GM12873 (cell line): ENCODE data around the gene JARID2.

Experiments
- TF ChIP-seq, protein P1 (sequence below): IDR thresholded peaks from 2 replicates; pipeline ENCODE4 v1.5.1; 2012; ENCODE audit warnings: low read depth, mild to moderate bottlenecking, moderate library complexity, low read length, control low read depth; ENCODE audit not compliant: insufficient read depth; ENCODE audit errors: missing control alignments

Gene JARID2

DNA sequence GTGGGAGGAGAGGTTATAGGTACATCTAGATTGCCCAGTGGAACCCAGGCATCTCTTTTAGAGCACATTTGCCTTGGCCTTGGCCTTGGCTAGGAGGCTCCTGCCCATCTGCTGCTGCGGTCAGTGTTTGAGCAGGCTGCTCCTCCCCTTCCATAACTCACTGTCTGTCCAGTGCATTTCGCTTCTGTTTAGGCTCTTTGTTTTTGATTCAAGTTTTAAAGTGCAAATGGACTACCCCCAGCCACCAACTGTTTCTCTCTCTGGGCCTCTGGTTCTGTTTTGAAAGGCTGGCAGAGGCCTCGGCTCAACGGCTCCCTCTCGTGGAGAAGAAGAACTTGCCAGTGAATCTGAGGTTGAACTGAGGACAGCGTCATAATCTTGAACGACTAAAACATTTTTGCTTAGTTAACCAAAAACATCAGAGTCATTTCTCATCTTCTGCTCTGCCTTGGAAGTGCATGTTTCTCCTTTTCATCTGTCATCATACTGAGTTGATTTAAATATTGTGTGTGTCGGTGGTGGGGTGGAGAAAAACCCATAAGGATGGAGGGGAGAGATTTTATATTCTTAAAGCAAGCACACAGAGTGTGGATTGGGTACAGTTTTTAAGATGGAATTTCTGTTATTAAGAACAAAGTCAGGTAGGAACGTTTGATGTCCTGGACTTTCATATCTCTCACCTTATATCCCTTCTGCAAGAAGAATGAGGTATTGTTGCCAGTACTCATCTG is 245.6 kb downstream of the JARID2 start:
- TF ChIP-seq, protein P1, sequence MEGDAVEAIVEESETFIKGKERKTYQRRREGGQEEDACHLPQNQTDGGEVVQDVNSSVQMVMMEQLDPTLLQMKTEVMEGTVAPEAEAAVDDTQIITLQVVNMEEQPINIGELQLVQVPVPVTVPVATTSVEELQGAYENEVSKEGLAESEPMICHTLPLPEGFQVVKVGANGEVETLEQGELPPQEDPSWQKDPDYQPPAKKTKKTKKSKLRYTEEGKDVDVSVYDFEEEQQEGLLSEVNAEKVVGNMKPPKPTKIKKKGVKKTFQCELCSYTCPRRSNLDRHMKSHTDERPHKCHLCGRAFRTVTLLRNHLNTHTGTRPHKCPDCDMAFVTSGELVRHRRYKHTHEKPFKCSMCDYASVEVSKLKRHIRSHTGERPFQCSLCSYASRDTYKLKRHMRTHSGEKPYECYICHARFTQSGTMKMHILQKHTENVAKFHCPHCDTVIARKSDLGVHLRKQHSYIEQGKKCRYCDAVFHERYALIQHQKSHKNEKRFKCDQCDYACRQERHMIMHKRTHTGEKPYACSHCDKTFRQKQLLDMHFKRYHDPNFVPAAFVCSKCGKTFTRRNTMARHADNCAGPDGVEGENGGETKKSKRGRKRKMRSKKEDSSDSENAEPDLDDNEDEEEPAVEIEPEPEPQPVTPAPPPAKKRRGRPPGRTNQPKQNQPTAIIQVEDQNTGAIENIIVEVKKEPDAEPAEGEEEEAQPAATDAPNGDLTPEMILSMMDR = peak; percentile 94

DNA sequence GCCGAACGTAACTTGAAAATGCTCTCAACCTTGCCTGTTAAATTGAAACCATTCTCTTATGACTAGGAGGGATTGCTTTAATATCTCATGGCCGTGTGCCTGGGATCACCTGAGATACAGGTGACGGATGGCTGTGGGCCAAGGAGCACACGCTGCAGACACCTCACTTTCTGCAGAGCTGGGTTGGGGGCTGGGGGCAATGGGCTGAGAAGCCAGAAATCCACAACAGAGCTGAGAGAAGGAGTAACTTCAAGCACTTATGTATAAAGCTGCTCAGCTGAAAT is 246.1 kb downstream of the JARID2 start:
- TF ChIP-seq, protein P1 = no peak

DNA sequence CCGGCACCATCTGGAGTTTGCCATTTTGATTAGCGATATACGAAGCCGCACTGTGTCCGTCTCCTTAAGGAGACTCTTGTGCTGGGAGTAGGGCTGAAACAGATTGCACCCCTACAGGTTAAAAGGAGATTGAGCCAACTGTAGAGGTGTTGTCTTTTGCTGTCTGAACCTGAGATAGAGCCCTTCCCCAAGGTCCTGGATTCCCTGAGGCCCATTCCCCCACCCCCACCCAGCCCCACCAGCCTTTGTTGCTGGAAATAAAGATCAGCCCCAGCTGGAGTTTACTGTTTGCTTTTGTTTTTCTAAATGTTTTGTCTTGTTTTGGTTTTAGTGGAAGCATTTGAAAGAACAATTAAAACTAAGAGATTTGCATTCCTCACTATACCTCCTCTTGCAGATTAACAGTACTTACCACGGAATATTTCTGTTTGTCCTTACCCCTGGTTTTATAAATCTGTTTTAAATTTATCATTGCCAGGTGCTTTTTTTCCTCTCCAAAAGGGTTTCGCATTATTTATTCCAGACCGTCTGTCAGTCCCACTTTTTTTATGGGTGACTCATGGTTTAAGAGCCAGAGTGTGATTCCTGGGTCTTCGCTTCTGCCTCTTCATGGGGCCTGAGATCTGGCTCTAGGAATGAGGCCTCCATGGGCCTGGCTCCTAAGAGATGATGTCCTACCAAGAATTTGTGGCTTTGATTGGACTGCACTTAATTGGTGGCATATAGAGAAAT is 247.7 kb downstream of the JARID2 start:
- TF ChIP-seq, protein P1 = no peak

DNA sequence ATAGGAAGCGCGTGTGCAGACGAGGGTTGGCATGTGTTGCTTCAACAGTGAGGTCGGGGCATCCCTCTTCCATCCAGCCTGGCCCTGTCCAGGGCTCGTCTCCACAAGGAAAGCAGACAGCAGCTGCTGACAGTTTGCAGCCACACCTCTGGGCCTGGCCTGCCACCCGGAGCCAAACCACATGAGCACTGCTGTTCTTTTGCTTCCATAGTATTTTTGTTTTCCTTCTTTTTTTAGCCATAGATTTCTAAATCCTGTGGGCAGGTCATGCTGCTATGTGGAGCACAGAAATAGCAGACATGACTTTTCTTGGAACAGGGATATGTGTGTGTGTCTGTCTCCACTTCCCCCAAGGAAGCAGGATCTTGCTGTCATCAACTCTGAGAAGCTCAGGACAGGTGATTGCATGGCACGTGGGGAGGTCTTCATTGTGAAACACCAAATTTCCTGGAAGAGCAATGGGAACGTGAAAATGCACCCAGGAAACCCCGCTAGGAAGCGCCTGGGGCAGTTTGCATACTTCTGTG is 249.6 kb downstream of the JARID2 start:
- TF ChIP-seq, protein P1 = no peak

DNA sequence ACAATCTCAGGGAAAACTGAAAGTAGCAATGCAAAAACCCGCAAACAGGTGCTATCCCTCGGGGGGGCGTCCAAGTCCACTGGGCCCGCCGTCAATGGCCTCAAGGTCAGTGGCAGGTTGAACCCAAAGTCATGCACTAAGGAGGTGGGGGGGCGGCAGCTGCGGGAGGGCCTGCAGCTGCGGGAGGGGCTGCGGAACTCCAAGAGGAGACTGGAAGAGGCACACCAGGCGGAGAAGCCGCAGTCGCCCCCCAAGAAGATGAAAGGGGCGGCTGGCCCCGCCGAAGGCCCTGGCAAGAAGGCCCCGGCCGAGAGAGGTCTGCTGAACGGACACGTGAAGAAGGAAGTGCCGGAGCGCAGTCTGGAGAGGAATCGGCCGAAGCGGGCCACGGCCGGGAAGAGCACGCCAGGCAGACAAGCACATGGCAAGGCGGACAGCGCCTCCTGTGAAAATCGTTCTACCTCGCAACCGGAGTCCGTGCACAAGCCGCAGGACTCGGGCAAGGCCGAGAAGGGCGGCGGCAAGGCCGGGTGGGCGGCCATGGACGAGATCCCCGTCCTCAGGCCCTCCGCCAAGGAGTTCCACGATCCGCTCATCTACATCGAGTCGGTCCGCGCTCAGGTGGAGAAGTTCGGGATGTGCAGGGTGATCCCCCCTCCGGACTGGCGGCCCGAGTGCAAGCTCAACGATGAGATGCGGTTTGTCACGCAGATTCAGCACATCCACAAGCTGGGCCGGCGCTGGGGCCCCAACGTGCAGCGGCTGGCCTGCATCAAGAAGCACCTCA is 250.7 kb downstream of the JARID2 start:
- TF ChIP-seq, protein P1 = no peak

DNA sequence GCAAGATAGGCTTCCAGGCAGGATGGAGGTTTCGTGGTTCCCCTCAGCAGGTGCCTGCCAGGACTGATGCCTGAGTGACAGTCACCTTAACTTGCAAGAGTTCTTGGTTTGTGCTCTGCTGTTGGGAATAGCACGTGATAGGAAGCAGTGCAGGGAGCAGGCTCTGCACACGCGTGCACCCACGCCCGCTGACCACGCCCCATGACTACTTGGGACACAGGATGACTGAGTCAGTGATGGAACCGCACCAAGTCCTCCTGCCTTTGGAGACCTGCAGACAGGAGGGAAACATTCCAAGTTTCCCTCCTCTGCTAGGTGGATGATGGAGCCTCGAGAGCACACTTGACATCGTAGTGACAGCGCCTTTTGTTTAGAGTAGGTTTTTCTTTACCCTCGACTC is 252.8 kb downstream of the JARID2 start:
- TF ChIP-seq, protein P1 = no peak

DNA sequence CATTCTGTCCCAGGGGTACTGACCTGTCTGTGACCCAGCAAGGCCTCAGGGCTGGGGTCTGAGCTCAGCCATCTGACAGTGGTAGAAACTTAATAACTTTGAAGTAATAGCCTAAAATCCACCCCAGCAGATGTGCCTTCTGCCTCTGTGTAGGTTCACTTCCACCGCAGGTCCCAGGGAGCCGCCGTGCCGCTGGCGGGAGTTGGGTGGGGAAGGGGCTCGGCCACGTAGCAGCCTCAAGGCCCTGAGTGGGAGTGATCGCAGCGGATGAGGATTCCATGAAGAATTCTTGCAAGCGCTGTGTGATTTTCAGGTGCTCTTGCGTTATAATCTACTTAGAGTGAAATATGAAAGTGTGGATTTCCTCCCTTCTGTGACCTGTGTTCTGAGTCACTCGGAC is 253.3 kb downstream of the JARID2 start:
- TF ChIP-seq, protein P1 = no peak
